DMS53 (cell line): ENCODE results near the gene CABP4.

Experiments
- DNase-seq: peaks from one replicate; lab custom pipeline; 2025; lab: John Stamatoyannopoulos, UW

Gene CABP4

DNA sequence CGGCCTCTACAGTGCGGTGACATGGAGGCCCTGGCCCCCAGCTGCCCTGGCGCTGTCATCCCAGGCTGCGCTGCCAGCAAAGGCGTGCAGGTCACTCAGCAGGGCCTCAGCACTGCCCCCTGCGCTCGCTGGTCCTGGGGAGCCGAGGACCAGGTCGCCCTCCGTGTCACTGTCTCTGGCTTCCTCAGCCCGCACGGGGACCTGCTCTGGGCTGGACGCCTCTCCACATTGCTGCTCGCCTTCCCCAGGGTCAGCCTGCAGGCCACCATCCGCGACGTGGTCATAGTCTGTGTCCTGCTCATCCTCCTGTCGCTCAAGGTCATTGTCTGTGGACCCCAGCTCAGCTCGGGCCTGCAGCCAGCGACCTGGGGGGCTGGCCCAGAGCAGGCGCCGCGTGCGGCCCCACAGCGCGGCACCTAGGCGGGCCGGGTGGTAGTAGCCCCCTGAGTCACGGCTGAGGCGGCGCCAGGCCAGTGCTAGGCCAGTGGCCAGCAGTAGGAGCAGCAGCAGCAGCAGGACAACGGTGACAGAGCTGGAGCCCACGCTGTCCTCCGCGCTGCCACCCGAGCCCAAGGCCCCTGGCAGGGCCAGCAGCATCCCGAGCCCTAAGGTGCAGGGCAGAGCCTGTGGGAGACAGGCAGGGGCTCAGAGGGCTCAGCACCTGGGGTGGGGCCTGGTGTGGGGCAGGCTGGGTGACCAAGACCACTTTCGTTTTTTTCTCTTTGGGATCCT is 19.3 kb upstream of the CABP4 start:
- no peak for DNase-seq

DNA sequence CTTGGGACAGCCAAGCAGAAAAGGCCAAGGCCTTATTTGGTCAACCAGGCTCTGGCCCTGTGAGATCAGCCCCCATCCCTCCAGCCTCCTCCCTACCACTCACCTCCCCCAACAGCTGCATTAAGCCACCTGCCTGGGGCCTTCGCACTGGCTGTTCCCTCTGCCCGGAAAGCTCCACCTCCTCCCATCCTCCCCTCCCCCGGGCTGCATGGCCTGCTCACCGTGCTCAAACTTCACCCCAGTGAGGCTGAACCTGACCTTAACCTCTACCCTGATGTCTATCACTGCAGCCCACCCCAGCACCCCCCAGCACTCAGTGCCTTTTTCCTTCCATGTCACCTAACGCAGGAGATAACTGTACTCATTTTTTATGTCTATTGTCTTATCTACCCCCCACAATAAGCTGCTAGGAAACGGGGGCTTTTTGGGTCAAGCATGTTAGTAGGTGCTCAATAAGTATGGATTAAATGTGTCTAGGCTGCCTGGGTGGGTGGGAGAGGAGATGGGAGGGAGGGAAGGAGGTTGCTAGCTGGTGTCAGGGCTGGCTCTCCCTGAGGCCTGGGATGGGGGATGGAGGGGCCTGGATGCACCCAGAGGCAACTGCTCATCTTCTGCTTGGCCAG is 18.6 kb upstream of the CABP4 start:
- DNase-seq: peak; percentile 74

DNA sequence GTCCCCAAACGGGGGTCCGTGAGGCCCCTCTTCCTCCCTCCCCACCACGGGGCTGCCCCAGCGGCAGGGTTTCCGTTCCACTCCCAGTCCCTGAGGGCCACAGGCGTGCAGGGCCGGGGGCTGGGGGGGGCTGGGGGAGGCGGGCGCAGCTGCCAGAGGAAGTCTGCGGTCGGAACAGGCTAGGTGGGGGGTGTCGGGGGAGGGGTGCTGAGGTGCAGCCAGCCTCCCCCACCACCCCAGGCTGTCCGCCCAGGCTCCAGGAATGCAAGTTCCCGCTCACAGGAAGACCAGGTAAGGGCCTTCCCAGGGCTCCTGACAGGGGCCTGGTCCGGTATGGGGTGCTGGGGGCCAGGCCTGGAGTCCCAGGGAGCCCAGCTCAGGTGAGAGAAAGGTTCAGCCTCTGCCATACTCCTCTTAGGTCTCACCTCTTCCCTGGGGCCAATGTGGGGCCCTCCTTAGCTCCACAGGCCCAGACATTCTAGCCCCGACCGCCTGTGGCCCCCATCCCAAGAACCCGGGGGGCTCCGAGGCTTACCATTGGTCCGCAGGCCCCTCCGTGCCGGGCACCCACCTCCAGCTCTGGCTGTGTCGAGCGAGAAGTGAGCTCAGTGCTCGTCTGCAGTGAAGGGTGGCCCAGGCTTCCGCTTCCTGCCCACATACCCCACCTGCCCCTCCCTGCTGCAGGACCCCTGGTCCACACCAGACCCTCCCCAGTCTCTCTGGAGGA is 17.9 kb upstream of the CABP4 start, which contains the start of gene PTPRCAP:
PTPRCAP (minus strand) TSS at position 601 of the 727 bp plus-strand sequence; CDS start at position 538, 63 bp downstream.
- no peak for DNase-seq

DNA sequence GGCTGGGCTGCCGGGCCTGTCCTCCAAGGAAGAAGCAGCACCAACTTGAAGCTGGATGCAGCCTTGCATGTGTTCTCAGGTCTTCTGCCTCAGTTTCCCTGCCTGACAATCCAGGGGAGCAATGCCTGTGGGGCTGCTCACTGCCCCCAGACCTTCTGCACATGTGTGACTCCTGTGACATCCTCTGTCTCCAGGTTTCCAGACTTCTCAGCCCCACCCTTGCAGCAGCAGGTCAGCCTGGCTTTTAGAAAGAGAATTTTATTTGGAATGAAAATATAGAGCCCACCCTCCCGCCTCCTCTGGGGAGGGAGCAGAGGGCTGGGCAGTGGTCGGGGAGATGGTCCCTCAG is 17.4 kb upstream of the CABP4 start:
- DNase-seq: no peak

DNA sequence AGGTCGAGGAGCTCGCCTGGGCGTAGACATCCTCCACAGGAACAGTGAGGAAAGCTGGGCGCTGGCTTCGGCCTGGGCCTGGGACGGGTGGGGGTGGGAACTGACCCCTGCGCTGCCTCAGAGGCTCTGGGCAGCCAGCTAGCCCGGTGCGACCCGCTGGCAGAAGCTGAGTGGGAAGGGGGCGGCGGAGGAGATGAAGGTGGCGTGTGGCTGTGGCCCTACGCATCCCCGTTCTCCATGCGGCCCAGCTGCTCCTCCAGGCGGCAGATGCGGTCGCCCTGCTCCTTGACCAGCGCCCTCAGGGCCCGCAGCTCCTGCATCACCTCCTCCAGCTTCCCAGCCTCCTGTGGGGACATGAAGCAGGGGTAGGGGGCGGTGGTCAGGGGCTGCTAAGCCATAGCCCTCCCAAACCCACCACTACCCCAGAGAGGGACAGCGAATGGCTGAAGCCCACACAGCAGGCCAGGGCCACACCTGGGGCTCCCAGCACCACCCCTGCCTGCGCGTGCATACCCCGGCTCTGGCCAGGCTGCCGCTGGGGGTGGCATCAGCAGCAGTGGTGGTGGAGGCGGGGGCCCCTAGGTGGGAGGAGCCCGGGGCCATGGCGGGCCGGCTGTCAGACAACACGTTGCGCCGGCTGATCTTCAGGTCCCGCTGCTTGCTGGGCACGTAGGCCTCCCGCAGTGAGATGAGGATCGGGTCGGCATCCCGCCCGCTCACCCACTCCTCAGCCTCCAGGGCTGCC is 16.8 kb upstream of the CABP4 start:
- DNase-seq: no peak

DNA sequence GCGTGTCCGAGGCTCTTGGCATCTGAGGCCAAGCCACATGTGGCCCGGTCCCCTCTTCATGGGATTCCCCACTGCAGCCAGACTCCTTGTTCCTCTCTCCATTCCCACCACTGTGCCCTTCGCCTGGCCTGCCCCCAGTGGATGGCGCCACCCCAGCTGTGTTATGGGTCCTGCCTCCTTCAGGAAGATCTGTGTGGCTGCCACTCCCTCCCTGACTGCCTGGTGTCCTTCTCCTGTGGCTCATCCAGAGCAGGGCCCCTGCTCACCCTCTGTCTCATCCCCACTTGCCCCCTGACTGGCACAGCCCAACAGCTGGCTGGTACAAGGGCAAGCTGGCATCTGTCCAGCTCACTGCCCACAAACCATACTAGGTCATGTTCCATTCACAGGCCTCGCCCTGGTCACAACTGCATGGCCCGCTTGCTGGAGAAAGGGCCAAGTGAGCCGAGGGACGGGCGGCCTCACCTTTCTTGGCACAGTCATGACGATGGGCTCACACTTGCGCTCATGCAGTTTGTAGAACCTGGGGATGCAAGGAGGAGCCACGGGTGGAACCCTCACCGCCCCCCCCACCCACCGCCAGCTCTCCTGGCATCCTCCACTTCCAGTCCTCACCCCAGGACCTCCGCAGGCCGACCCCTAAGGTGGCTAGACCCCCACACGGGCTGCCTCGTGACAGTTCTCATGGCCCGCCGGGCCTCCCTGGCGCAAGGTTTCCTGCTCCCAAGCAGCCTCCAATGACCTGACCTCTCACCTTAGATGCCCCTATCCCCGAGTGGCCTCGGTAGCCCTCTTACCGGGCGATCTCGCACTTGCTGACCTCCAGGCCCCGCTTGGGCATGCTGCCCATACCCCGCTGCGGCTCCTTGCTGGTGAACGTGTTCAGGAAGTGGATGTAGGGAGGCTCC is 15.6 kb upstream of the CABP4 start:
- DNase-seq: peak; percentile 77

DNA sequence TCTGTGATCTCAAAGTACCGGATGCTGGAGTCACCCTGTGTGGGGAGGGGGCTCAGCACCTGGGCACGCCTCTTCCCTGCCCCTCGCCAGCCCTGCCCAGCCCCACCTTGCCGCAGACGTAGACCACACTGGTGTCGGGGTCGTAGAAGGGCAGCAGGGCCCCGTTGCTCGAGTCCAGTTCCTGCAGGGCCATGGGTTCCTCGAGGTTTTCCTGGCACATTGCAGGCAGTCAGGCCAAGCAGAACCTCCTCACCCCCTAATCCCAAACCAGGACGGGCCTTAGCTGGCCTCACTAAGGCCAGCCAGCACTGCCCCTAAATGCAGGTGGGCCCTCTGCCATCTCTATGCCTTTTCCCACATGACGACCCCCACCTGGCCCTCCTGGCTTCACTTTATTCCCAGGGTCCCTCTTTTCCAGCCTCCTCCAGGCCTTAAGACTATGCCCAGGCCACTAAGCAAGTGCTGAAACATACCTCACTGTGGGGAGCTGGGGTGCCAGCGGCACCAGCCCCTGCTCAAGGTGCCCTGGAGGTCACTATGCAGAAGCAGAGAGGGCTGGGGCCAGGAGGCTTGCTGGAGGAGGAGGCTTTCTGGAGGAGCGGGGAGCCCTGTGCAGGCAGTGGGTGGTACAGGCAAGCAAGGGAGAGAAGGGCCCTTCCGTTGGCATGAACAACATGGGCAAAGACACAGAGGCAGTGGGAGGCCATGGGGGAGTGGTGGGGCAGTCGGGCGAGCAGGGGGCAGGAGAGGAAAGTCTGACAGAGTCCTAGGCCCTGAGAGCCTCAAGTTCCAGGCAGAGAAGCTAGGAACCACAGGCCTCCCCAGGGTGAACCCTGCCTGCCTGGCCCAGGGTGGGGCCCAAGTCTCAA is 14.7 kb upstream of the CABP4 start:
- no peak for DNase-seq

DNA sequence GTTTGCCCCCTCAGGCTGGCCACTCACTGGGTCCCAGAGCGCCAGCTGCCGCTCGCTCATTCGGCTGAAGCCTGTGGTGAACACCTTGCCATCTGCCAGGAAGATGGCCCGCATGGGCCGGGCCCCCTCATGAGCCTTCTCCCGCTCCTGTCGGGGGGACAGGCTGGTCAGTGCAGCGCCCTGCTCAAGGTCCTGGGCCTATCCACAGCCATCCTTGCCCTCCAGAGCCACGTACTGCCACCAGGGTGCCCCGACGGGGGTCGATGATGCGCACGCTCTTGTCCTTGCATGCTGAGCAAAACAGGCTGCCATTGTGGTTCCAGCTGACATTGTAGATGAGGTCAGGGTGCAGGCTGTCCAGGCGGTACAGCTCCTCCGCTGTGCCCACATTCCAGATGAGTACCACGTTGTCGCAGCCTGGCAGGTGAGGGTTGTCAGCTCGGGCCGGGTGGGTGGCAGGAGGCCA is 14.0 kb upstream of the CABP4 start:
- DNase-seq: peak; percentile 34

DNA sequence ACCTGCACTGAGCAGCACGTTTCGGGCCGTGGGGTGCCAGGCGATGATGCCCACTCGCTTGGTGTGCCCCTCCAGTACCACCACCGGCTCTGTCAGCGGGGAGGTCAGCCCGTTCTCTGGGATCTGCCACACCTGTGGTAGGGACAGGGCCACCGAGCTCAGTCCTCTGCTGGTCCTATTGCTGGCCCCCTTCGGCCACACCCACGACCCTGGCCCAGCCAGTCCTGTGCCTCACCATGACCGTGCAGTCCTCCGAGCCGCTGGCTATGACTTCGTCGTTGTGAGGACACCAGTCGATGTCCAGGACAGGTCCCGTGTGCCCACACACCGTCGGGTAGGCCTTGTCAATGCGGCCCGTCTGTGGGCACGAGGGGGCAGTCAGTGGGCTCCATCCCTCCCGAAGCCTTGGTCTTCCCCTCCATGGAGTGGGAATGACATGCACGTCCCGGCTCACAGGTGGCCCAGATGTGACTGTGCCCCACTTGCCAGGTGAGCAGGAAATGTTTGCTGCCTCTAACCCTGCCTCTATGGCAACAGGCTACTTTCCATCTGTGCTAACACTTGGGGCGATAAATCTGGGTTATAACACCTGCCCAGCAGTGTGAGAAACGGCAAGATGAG is 13.3 kb upstream of the CABP4 start:
- DNase-seq: peak; percentile 65

DNA sequence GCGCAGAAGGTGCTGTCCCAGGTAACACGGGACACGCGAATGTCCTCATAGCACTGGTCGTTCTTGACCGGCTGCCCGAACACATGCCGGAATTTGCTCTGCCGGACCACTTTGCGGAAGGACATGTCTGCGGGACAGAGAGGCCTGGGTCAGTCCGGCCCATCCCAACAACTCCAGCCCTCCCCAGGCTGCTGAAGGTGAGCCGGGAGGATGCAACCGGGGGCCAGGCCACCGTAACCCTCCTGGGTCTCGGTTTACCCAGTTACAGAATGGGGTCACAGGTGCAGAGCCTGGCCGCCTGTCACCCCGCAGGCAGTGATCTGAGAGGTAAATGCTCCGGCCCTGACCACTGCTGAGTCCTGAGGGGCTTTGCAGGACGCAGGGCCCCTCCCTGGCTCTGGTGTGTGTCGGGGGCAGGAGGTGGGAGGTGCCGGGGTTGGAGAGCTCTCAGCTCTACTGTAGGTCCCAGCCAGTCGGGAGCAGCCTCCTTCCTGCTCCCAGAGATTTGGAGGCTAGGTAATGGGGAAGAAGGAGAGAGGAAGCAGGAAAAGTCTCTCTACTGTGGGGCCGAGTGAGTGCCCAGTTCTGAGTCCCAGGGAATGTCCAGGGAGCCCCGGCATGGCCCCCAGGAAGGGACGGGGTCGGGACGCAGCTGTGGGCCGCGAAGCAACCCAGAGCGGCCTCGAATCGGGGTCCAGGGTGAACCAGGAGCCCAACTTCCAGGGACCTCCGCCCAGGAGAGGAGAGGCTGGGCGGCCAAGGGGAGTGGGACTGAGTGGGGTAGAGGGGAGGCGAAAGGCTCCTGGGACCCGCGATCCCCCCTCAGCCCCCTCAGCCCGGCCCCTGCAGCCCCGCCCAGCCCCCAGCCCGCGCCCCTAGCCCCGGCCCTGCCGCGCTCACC is 12.4 kb upstream of the CABP4 start:
- peak; percentile 60 for DNase-seq

DNA sequence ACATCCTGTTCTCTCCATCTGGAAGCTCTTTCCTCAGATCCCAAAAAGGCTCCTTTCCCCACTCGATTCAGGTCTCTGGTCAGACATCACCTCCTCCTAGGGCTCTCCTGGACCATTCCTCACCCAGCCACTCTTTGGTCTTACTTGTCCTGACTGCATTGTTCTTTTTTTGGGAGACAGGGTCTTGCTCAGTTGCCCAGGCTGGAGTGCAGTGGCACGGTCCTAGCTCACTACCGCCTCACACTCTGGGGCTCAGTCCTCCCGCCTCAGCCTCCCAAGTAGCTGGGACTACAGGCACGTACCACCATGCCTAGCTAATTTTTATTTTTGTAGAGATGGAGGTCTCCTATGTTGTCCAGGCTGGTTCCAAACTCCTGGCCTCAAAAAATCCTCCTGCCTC is 9.6 kb upstream of the CABP4 start:
- DNase-seq: no peak

DNA sequence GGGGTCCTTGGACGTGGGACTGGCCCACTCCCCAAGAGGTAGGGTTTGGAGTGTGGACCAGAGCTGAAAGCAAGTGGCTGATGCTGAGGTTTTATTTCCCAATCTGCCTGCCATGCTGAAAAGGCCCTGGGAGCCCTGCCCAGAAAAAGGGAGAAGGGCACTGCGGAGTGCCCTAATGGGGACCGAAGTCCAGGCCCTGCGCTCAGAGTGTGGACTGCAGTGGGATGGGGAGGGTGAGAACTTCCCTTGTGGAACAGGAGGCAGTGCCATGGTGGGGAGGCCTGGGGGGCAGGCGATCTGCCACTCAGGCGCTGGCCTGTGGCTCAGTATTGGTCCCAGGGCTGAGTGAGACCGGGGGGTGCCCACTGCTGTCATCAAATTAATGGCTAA is 6.9 kb upstream of the CABP4 start:
- no peak for DNase-seq

DNA sequence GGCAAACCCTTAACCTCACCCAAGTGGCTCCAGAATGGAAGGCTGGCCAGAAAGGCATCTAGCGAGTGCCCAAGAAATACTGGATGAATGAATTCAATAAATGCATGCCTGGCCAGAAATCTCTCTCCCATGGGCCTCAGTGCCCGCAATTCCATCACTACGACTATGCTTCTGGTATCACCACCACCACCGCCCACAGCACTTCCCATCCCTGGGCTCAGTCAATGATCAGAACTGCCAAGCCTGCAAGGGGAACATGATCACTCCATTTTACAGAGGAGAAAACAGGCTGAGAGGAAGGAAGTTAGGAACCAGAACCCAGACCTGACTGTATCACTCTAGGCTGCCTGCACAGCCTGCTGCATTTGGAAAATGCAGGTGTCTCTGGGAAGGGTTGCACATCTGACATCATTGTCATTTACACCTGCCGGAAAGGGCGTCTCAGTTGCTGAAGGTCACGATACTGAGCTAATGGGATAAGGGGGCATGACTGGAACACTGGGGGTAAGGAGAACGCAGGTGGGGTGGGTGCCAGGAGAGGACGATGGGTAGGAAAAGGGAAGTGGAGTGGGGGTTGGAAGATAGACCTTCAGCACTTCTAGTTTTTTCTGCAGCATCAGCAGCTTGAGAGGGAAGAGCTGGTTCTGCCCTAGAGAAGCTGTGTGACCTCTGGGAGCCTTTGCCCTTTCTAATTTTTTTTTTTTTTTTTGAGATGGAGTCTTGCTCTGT is 5.9 kb upstream of the CABP4 start:
- DNase-seq: peak; percentile 95

DNA sequence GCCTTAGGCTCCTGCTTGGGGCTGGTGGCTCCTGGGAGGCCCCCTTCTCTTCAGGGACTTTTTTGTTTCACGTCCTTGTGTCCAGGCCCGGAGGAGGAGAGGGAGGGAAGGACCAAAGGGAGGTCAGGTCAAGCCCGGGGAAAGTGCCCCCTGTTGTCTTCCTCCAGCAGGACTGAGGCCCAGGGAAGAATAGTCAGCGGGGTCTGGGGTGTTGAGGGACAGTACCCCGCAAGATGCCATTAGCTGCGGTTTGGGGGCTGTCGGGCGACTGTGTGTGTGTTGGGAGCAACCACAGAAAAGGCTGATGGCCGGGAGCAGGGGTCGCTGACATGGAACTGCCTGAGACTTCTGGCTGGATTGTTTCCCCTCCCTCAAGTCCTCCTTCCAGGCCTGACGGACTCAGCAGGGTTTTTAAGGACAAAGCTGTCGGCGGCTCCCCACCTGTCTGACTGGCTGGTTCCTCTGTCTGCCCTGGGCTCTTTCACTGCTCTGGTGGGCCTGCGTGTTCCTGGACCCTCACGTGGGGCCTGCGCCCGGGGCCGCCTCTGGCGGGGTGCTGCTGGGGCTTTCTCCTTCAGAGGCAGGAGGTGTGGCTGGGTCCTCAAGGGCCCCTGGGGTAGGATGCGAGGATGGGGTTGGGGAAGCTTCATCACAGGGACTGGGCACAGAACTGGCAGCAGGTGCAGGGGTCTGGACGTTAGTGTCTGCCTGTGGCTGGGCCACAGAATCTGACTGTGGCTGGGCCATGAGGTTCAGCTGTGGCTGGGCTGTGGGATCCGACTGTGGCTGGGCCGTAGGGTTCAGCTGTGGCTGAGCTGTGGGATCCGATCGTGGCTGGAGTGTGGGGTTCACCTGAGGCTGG is 4.1 kb upstream of the CABP4 start:
- DNase-seq: no peak

DNA sequence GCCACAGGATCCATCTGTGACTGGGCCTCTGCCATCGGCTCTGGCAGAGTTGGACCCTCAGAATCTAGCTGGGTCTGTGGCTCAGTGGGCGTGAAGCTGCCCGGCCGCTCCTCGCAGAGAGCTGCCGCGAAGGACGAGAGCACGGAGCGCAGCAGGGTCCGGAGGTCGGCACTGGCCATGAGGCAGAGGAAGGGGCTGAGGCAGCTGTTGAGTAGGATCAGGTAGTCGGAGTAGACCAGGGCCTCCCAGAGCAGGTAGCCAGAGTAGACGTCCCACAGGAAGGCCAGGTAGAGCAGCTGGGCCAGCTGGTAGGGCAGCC is 3.5 kb upstream of the CABP4 start:
- DNase-seq: no peak

DNA sequence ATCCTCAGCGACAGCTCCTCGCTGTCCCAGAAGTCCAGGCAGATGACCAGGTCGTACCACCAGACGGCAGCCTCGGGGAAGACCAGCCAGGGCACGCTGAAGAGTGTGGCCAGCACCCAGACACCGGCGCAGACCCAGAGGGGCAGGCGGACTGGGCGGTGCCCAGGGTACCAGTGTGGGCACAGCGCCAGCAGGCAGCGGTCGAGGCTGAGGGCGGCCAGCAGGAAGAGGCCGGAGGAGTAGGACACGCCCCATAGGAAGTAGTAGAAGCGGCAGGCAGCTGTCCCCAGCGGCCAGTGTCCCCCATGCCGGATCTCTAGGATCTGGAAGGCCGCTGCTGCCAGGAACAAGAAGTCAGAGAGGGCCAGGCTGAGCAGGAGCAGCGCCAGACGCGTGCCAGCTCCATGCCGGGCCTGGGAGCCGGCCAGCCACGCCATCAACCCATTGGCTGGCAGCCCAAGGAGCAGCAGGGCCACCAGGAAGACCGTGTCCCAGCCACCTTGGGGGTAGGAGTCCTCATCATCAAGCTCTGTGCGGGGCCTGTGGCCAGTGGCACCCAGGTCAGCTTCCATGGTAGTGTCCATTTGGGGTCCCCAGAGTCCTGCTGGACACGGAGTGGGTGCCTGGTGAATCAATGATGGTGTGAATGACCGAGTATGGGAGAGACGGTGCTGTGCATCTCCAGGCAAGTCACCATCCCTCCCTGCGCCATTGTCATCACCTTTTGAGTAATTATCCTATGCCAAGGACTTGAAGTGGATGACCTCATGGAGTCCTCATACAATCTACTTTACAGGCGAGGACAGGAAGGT is 2.8 kb upstream of the CABP4 start, which contains the start of gene GPR152:
GPR152 (minus strand) TSS at position 589 of the 812 bp plus-strand sequence; CDS start at position 584, 5 bp downstream.
- DNase-seq: peak; percentile 81
